Activated CD4-positive, alpha-beta T cell treated with anti-CD3 and anti-CD28 coated beads for 1 hour (primary cell): Measurements from ENCODE around the gene CDH6.

ENCODE experiments used
- DNase-seq: peaks from one replicate; pipeline ENCODE4 v3.0.0-alpha.2; 2020

Gene CDH6

DNA sequence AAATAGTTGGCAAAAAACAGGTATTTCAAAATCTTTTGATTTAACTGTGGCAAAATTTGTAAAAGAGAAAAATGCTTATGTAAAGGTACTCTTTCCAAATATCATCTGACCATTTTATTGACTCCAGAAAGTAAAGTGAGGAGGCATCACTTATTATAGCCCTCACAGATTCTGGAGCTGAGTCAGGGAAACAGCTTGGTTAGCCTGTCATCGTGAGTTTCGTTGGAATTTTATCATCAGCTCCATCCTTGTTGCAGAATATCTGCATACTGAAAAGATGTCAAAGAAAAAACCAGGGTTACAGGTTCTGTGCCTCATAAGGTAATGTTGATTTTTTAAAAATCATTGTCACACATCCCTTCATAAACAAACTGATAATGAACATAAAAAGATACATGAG, 74.8 kb downstream of the CDH6 start:
- no peak for DNase-seq

- DNase-seq: no peak
Measured at GRCh38 chr5:31268686-31269085, 75.2 kb downstream of the CDH6 start.

DNA sequence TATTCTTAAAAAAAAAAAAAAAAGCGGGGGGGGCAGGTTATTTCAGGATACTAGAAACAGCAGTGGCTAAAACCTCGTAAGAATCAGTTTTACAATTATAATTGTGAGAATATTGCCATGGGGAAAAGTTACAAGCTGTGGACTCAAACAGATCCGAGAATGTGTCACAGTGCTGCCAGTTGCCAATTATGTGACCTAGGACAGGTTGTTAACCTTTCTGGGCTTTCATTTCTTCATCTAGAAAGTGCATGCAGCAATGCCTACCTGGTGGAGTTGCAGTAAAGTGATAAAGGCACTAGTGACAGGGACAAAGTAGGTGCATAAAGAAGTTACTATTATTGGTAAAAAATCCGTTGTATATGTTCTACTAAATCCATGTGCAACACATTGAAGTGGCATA, 75.8 kb downstream of the CDH6 start:
- no peak for DNase-seq

- no peak for DNase-seq
Measured at GRCh38 chr5:31270396-31270795, 76.9 kb downstream of the CDH6 start.

GRCh38 chr5:31271567-31271966, 78.1 kb downstream of the CDH6 start:
- no peak for DNase-seq

DNA sequence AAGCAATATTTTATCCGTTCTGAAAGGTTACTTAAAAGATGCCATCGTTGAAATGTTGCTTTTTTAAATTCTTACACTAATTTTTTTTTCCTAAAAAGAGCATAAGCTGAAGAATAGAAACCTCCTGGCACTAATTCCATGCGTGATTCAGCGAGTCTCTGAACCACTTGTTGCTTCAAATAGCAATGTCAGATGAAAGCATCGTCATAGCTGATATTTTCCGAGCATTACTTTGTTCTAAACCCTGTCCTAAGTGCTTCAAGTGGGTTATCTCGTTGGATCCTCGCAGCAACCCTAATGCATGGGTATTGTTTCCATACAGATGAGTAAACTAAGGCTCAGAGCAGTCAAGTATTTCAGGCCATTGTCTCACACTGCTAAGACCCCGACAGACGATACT, 79.7 kb downstream of the CDH6 start:
- no peak for DNase-seq

DNA sequence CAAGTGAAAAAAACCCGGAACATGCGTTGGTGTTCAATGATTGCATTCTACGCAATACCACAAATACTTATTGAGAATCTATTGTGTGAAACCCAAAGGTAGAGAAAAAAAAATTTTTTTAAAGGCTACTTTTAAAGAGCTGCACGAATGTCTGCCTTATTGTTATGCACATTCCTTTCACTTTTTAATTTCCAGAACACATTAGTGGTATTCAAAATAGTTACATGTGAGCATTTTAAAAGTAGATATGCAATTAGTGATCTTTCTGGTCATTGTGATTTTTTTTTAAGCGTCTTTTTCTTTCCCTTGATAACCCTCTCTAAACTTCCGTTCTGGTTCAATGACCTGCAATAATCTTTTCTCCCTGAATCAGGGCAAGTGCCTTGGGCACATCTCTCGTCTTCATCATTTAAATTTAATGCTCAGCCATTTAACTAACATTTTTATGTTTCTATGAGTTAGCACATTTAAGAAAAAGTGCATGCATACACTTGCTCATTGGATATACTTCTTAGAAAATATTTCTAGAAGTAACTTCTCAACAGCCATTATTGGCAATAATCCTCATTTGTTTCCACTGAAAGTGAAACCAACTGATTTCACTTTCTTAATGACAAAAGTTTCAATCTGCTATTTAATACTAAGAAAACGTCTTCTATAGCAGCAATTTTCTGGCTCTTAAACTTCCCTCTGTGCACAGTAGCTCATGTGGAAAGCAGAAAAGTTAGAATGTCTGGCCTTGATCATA, 80.3 kb downstream of the CDH6 start:
- no peak for DNase-seq

DNA sequence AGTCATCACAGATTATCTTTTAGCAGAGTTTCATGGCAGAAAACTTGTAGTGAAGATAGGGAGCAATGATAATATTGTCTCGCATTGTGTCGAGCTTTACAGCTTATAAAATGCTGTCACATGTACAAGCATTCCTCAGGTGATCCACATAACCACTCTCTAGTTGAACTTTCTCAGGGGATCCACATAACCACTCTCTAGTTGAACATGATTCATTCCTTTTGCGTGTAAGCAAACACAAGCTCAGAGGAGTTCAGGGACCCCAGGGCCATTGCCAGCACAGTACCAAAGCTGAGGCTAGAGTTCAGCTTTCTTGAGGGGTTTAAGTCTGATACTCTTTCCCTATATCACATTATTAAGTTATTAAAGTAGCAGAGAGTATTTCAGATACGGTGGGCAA, 86.7 kb downstream of the CDH6 start:
- DNase-seq: no peak

DNA sequence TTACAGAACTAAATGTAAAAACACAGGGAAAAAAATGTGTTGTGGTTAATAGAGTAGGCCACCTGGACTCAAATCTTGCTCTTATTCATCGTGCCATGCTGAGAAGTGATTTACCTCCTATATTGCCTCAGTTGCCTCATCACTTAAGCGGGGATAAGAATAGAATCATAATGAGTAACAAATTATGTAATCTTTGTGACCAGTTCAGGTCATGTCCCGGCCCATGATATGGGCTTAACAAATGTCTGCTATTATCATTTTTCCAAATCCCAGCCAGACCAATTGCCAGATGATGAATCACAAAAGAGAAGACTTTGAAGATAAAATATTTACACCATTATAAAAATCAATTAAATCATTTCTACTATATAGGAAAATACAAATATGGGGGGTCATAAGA, 89.8 kb downstream of the CDH6 start:
- no peak for DNase-seq

GRCh38 chr5:31285025-31285424, 91.5 kb downstream of the CDH6 start:
- no peak for DNase-seq

DNA sequence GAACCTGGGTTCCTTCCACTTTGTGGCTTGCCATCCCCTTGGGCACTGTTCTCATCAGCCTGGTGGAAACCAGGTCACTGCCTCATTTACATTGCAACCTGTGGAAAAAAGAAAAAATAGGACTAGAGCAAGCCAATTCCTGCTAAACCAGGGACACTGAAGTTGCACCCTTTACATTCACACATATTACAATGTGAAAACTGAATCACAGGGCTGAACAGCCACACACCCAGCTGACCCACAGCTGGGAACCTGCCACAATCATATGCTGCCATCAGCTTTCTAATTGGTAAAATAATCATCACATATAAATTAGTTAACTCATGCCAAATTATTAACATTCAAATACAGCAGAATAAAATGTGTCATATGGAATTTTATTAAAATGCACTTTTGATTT, 94.5 kb downstream of the CDH6 start:
- no peak for DNase-seq

- DNase-seq: no peak
Measured at GRCh38 chr5:31289429-31289828, 95.9 kb downstream of the CDH6 start.

- DNase-seq: no peak
Measured at GRCh38 chr5:31291323-31291854, 97.9 kb downstream of the CDH6 start.

GRCh38 chr5:31300501-31300900, 107.0 kb downstream of the CDH6 start:
- DNase-seq: no peak

DNA sequence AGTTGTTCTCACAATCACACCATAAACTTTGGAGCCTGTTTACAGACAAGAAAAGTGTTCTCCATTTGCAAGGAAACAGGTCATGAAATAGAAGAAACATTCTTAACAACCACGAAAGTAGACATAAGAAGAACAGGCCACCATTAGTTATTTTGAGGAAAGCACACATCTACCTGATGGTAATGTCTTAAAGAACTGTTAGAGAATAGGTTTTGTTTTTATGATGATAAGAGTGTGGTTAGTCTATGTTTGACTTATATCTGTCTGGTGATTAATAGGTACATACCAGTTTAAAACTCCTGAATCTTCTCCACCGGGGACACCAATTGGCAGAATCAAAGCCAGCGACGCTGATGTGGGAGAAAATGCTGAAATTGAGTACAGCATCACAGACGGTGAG, 108.3 kb downstream of the CDH6 start:
- no peak for DNase-seq

DNA sequence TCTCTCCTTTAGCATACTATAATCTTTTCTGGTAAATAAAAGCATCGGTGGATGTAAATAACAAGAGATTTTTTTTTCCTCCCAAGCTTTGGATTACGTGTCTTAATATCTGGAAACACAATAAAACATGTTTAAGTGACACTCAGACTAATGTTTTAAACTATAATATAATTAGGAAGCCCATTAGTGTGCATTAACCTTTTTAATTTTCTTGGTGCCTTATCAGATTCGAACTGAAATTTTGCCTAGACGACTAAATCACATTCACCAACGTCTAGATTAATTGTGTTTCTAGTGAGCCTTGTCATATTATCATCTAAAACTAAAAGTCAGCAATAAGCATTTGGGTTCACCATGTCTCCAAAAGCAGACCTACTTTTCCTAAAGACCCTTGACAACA, 110.2 kb downstream of the CDH6 start:
- no peak for DNase-seq

DNA sequence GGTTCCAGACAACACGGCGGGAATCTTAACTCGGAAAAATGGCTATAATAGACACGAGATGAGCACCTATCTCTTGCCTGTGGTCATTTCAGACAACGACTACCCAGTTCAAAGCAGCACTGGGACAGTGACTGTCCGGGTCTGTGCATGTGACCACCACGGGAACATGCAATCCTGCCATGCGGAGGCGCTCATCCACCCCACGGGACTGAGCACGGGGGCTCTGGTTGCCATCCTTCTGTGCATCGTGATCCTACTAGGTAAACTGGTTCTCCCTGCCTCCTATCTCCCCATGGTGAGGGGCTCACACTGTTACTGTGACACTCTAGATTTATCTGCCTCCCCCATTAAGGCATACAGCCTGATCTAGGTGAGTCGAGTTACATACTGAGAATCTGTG, 124.2 kb downstream of the CDH6 start:
- no peak for DNase-seq

DNA sequence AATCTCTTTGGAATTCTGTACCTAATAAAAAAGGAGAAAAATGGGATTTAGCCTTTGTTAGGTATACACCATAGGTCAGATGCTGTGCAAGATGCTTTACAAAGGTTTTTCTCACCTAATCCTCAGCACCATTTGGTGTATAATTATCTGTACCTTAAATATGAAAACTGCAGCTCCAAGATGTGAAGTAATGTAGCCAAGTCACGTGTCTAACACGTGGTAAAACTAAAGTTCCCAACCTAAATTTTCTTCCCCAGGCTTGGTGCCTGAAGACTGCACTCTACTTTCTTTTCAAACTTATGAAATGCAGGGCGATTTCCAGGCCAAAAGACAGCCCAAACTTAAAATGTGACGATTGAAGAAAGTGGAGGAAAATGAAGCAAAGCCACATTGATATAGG, 125.8 kb downstream of the CDH6 start:
- no peak for DNase-seq

- DNase-seq: no peak
Measured at GRCh38 chr5:31322946-31323345, 129.5 kb downstream of the CDH6 start.

DNA sequence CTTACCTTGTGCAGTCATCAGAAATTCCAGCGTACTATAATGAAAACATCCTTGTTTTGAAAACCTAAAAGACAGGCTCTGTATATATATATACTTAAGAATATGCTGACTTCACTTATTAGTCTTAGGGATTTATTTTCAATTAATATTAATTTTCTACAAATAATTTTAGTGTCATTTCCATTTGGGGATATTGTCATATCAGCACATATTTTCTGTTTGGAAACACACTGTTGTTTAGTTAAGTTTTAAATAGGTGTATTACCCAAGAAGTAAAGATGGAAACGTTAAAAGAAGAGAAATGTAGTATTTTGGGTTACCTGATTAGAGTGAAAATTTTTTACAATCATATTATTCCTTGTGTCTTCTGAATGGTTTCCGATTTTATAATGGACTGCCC, 131.4 kb downstream of the CDH6 start:
- DNase-seq: no peak

- no peak for DNase-seq
Measured at GRCh38 chr5:31328040-31328733, 134.7 kb downstream of the CDH6 start.

GRCh38 chr5:31329715-31330114, 136.2 kb downstream of the CDH6 start:
- no peak for DNase-seq

DNA sequence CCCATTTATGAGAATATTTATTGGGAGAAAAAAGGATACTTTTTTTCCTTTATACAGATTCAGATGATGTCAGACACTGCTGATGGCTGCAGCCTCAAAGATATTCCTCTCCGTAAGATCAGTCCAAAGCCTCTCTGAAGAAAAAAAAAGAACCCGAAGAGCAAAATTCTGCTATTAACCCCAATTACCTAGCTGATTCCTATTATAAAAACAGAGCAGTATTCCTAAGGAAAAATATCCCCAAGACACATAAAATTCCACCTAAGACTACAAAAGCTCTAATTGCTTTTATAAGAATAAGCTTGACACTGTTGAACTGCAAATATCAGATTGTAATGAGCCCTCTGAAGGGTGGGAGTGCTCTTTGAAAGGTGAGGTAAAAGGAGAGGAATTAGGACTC, 138.7 kb downstream of the CDH6 start:
- no peak for DNase-seq

DNA sequence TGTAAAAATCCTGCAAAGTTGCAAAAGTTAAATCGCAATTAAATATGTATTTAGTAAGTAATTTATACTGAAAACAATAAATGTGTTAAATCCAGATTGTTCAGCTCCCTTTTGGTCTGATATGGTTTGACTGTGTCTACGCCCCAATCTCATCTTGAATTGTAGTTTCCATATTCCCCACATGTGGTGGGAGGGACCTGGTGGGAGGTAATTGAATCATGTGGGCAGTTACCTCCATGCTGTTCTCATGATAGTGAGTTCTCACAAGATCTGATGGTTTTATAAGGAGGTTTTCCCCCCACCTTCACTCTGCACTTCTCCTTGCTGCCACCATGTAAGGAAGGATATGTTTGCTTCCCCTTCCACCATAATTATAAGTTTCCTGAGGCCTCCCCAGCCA, 140.0 kb downstream of the CDH6 start:
- DNase-seq: no peak
